RWPE1 (cell line): Measurements from ENCODE around the gene ARID1B.

ENCODE experiments used
- CTCF ChIA-PET: fragments of 350-600 bp; sonication (Branson Sonifier 250); formaldehyde crosslinking; extraction: SDS; loops from one replicate; lab custom pipeline; 2021; lab: Yijun Ruan, JAX
- POLR2A ChIA-PET: fragments of 400-600 bp; formaldehyde crosslinking; extraction: SDS; loops from one replicate; lab custom pipeline; 2020; ENCODE audit warnings: antibody characterized with exemption; ENCODE audit not compliant: low non-redundant PET; lab: Yijun Ruan, JAX
- DNase-seq: peaks from one replicate; pipeline ENCODE4 v3.0.0; 2012; ENCODE audit warnings: low spot score
- H3K27ac ChIP-seq: fragments of 450-650 bp; 2 replicates; pipeline ENCODE4 v1.5.1; 2017
- CTCF ChIP-seq: fragments of 450-650 bp; conservative IDR thresholded peaks from 2 replicates; pipeline ENCODE4 v1.5.1; 2017; ENCODE audit warnings: low read depth, mild to moderate bottlenecking

ARID1B gene

DNA sequence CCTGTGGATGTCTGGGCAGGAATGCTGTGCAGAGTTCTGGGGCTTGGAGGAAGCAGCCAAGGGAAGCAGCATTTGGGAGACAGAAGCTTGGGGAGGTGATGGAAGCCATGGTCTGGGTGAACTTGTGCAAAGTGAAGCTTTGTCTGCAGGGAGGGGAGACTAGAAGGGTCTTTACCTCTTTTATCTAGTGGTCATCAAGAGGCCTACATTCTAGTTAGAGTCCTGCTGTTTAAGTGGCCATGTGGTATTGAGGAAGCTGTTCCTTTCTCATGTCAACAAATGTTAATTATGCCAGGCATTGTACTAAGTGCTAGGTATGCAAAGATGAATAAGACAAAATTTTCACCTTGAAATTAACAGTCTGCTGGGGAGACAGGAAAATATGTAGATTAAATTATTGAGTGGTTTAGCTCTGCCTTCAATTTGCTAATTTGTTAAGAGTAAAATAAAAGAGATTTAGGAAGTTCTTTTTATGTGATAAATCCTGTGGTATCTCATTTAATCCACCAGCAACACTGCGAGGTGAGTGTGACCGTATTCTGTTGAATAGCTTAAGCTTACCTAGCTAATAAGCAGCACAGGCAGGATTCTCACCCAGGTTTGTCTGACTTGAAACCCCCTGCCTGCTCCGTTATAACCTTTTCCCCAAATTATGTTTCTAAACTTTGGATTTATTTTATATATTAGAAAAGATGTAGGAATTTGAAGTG, 43.1 kb downstream of the ARID1B start:
- CTCF ChIA-PET = no interaction called here
- no peak for TF ChIP-seq CTCF

GRCh38 chr6:156821707-156822106, 44.5 kb downstream of the ARID1B start:
- no peak for TF ChIP-seq CTCF
- CTCF ChIA-PET = no interaction called here
- no peak for DNase-seq
- no peak overlapping the region for H3K27ac ChIP-seq
- POLR2A ChIA-PET = no interaction called here

More for the DNA sequence above, 43.1 kb downstream of the ARID1B start:
- H3K27ac ChIP-seq = no peak overlapping the region
- POLR2A ChIA-PET = interaction anchor here (0.7 kb wide), 1 partner anchor 129 kb away, joined by 3 read pairs; no protein-coding TSS in a partner anchor
- no peak for DNase-seq

DNA sequence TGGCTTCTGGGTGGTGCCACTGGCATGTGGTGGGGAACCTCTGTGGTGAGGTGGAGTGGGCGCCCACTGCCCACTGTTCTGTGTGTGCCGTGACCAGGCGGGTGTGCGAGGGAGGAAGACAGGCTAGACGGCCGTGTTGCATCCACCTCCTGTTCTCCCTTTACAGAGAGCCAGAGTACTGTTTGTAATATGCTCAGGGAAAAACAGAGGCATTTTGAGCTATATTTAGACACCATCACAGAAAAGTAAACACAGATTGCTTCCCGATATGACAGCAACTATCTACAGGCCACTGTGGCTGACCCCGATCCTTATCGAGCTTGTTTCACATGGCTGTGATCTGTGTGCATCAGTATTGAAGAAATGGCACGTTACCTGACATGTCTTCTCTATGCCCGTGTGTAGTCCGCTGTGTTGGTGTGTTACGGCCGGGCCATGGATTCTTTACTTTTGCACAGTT, 45.6 kb downstream of the ARID1B start:
- H3K27ac ChIP-seq = no peak overlapping the region
- DNase-seq = no peak
- no peak for TF ChIP-seq CTCF
- ChIA-PET CTCF (no interaction called here), POLR2A (no interaction called here)

DNA sequence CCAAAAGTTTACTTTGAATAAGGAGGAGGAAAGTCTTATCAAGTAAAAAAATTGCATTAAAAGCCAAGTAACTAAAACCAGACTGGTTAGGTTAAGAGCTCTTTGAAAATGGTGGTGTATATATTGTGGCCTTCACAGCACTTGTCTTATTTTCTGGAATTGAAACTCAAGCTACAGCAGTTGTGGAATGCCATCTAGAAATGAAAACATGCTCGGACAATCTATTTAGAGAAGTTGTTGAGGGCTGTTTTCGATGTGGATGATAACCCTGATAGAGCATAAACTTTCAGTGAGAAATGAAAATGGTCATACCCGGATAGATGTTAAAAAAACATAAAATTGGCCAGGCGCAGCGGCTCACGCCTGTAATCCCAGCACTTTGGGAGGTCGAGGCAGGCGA, 47.0 kb downstream of the ARID1B start:
- H3K27ac ChIP-seq = no peak overlapping the region
- TF ChIP-seq CTCF = no peak
- ChIA-PET CTCF (no interaction called here), POLR2A (no interaction called here)
- DNase-seq = no peak

- TF ChIP-seq CTCF = no peak
- H3K27ac ChIP-seq = no peak overlapping the region
- CTCF ChIA-PET = no interaction called here
- no peak for DNase-seq
- POLR2A ChIA-PET = no interaction called here
Measured at GRCh38 chr6:156825475-156825874, 48.3 kb downstream of the ARID1B start.

- DNase-seq = no peak
- TF ChIP-seq CTCF = no peak
- POLR2A ChIA-PET = no interaction called here
- H3K27ac ChIP-seq = no peak overlapping the region
- CTCF ChIA-PET = no interaction called here
Measured at GRCh38 chr6:156826290-156826955, 49.2 kb downstream of the ARID1B start.
